Activated gamma-delta T cell (primary cell): ENCODE data around the gene BDNF.

ENCODE experiments used
- DNase-seq: peaks from one replicate; lab custom pipeline; 2025; lab: John Stamatoyannopoulos, UW

Gene BDNF

GRCh38 chr11:27625347-27625912 is 74.8 kb downstream of the BDNF start:
- DNase-seq = no peak

GRCh38 chr11:27623945-27624523 is 76.2 kb downstream of the BDNF start:
- no peak for DNase-seq

GRCh38 chr11:27622541-27623300 is 77.5 kb downstream of the BDNF start:
- no peak for DNase-seq

- no peak for DNase-seq
Measured at GRCh38 chr11:27621405-27622161, 78.7 kb downstream of the BDNF start.

- DNase-seq = no peak
Measured at GRCh38 chr11:27619763-27620335, 80.4 kb downstream of the BDNF start.

- no peak for DNase-seq
Measured at GRCh38 chr11:27619039-27619574, 81.1 kb downstream of the BDNF start.

GRCh38 chr11:27618281-27618915 is 81.9 kb downstream of the BDNF start:
- no peak for DNase-seq

GRCh38 chr11:27616711-27617110 is 83.5 kb downstream of the BDNF start:
- no peak for DNase-seq

GRCh38 chr11:27615833-27616232 is 84.4 kb downstream of the BDNF start:
- DNase-seq = no peak

- DNase-seq = no peak
Measured at GRCh38 chr11:27614092-27614491, 86.2 kb downstream of the BDNF start.

- DNase-seq = no peak
Measured at GRCh38 chr11:27612932-27613880, 87.0 kb downstream of the BDNF start.

- DNase-seq = no peak
Measured at GRCh38 chr11:27611947-27612455, 88.3 kb downstream of the BDNF start.

GRCh38 chr11:27611390-27611789 is 88.9 kb downstream of the BDNF start:
- DNase-seq = no peak

- no peak for DNase-seq
Measured at GRCh38 chr11:27610946-27611345, 89.3 kb downstream of the BDNF start.

GRCh38 chr11:27610280-27610679 is 90.0 kb downstream of the BDNF start:
- no peak for DNase-seq

- DNase-seq = no peak
Measured at GRCh38 chr11:27608951-27609350, 91.3 kb downstream of the BDNF start.

GRCh38 chr11:27605422-27605821 is 94.8 kb downstream of the BDNF start:
- no peak for DNase-seq
